Measurements from ENCODE around the gene DNAJA4.

DNA sequence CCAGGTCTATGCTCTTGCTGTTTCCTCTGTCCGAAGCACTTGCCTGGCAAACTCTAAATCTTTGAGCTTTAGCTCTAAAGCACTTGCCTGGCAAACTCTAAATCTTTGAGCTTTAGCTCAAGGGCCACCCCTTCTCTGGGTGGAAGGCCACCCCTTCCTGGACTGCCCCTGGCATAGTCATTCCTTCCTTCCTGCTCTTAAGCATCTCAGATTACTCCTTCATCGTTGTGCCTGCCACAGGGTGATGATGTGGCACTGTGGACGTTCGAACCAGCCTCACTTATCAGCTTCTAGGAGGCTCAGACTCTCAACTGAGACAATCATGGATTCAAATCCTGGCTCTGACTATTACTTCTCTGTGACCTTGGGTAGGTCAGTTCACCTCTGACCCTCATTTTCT is 65.3 kb downstream of the DNAJA4 start:
- no peak for TF ChIP-seq ZNF629 (tag by site-specific recombination; IDR thresholded peaks at IDR 0.05)
- no peak for TF ChIP-seq ZNF132 (tag by site-specific recombination; IDR thresholded peaks at IDR 0.05; ENCODE audit: borderline replicate concordance)
- TF ChIP-seq FEZF1 (tag by site-specific recombination; IDR thresholded peaks at IDR 0.05) = no peak
- TF ChIP-seq, protein P1, sequence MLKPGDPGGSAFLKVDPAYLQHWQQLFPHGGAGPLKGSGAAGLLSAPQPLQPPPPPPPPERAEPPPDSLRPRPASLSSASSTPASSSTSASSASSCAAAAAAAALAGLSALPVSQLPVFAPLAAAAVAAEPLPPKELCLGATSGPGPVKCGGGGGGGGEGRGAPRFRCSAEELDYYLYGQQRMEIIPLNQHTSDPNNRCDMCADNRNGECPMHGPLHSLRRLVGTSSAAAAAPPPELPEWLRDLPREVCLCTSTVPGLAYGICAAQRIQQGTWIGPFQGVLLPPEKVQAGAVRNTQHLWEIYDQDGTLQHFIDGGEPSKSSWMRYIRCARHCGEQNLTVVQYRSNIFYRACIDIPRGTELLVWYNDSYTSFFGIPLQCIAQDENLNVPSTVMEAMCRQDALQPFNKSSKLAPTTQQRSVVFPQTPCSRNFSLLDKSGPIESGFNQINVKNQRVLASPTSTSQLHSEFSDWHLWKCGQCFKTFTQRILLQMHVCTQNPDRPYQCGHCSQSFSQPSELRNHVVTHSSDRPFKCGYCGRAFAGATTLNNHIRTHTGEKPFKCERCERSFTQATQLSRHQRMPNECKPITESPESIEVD (tag by site-specific recombination; IDR thresholded peaks at IDR 0.05) = no peak
- TF ChIP-seq YY1 (tag by site-specific recombination; IDR thresholded peaks at IDR 0.05) = no peak
- TF ChIP-seq ZFP41 (tag by site-specific recombination; IDR thresholded peaks at IDR 0.05; ENCODE audit: borderline replicate concordance) = no peak
- TF ChIP-seq MYNN (tag by site-specific recombination; IDR thresholded peaks at IDR 0.05; ENCODE audit: borderline replicate concordance) = no peak
- TF ChIP-seq, protein P2, sequence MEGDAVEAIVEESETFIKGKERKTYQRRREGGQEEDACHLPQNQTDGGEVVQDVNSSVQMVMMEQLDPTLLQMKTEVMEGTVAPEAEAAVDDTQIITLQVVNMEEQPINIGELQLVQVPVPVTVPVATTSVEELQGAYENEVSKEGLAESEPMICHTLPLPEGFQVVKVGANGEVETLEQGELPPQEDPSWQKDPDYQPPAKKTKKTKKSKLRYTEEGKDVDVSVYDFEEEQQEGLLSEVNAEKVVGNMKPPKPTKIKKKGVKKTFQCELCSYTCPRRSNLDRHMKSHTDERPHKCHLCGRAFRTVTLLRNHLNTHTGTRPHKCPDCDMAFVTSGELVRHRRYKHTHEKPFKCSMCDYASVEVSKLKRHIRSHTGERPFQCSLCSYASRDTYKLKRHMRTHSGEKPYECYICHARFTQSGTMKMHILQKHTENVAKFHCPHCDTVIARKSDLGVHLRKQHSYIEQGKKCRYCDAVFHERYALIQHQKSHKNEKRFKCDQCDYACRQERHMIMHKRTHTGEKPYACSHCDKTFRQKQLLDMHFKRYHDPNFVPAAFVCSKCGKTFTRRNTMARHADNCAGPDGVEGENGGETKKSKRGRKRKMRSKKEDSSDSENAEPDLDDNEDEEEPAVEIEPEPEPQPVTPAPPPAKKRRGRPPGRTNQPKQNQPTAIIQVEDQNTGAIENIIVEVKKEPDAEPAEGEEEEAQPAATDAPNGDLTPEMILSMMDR (tag by site-specific recombination; IDR thresholded peaks at IDR 0.05) = no peak
- no peak for TF ChIP-seq ZFHX2 (tag by site-specific recombination; conservative IDR thresholded peaks at IDR 0.05)
- TF ChIP-seq, protein P3, sequence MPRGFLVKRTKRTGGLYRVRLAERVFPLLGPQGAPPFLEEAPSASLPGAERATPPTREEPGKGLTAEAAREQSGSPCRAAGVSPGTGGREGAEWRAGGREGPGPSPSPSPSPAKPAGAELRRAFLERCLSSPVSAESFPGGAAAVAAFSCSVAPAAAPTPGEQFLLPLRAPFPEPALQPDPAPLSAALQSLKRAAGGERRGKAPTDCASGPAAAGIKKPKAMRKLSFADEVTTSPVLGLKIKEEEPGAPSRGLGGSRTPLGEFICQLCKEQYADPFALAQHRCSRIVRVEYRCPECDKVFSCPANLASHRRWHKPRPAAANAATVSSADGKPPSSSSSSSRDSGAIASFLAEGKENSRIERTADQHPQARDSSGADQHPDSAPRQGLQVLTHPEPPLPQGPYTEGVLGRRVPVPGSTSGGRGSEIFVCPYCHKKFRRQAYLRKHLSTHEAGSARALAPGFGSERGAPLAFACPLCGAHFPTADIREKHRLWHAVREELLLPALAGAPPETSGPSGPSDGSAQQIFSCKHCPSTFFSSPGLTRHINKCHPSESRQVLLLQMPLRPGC (tag by site-specific recombination; IDR thresholded peaks at IDR 0.05) = no peak
- TF ChIP-seq, protein P4, sequence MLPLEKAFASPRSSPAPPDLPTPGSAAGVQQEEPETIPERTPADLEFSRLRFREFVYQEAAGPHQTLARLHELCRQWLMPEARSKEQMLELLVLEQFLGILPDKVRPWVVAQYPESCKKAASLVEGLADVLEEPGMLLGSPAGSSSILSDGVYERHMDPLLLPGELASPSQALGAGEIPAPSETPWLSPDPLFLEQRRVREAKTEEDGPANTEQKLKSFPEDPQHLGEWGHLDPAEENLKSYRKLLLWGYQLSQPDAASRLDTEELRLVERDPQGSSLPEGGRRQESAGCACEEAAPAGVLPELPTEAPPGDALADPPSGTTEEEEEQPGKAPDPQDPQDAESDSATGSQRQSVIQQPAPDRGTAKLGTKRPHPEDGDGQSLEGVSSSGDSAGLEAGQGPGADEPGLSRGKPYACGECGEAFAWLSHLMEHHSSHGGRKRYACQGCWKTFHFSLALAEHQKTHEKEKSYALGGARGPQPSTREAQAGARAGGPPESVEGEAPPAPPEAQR (tag by site-specific recombination; IDR thresholded peaks at IDR 0.05) = no peak

Data from HEK293 (cell line).